ENCODE measurements around the gene FUS.
"Not testable (repeated sequence)": the region's sequence is repeated elsewhere in the genome, so short reads cannot be mapped to it uniquely, and the experiment has no call there.

The FUS gene

DNA sequence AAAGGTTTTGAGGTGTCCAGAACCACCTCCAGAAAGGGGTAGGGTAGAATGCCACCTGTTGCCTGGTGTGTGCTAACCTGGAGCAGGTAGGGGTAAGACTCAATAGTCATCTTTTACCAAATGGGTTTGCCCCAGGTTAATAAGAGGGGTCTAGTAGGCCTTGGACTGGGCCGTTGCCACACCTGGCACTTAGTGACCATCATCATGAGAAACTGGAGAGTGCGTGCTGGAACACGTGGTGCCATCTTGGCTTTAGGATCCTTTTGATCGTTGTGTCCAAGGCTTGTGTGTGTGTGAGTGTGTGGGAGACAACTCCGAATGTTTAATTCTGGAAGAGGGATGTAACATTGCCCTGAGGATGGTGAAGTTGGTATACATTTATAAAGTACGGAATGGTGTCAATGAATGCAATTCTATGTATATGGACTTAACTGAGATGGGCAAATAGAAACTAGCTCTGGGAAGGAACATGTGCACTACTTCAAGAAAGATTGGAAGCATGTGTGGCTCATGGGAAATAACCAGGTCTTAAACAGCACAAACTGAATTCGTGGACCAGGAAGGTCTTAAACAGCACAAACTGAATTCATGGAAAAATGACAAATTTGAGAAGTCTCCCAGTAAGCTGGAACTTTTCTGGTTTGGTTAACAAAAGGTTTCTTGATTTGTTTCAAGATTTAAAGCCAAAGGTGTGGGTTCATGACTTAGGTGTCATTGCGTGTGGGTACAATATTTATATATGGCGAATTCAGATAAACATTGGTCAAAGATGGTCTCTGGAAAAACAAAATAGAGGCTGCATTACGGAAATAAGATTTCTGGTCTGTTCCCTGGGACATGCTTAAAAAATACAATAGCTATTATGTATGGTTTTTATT is 7.2 kb downstream of the FUS start:
- DNase-seq (ENCODE audit: low read depth in 2 of 2) = no peak

- no peak for DNase-seq (ENCODE audit: low read depth in 2 of 2)
Observed at GRCh38 chr16:31187808-31188189, 7.9 kb downstream of the FUS start.

- no peak for DNase-seq (ENCODE audit: low read depth in 2 of 2)
Observed at GRCh38 chr16:31188450-31189411, 8.8 kb downstream of the FUS start.

DNA sequence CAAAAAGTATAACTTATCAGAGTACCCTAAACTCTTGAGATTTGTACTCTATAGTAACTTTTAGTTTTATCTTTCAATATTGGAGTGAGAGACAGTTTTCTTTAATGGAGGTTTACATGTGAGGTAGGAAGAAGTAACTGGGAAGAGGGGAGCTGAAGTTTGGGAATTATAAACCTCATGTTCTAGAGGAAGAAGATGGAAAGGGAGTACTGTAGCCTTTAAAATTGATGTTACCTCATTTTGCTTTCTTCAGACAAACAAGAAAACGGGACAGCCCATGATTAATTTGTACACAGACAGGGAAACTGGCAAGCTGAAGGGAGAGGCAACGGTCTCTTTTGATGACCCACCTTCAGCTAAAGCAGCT is 9.5 kb downstream of the FUS start:
- DNase-seq (ENCODE audit: low read depth in 2 of 2) = no peak

- DNase-seq (ENCODE audit: low read depth in 2 of 2) = no peak
Observed at GRCh38 chr16:31190061-31190460, 10.1 kb downstream of the FUS start.

- DNase-seq (ENCODE audit: low read depth in 2 of 2) = no peak
Observed at GRCh38 chr16:31190818-31191444, 11.0 kb downstream of the FUS start.

GRCh38 chr16:31191697-31192428 is 11.9 kb downstream of the FUS start:
- no peak for DNase-seq (ENCODE audit: low read depth in 2 of 2)

DNA sequence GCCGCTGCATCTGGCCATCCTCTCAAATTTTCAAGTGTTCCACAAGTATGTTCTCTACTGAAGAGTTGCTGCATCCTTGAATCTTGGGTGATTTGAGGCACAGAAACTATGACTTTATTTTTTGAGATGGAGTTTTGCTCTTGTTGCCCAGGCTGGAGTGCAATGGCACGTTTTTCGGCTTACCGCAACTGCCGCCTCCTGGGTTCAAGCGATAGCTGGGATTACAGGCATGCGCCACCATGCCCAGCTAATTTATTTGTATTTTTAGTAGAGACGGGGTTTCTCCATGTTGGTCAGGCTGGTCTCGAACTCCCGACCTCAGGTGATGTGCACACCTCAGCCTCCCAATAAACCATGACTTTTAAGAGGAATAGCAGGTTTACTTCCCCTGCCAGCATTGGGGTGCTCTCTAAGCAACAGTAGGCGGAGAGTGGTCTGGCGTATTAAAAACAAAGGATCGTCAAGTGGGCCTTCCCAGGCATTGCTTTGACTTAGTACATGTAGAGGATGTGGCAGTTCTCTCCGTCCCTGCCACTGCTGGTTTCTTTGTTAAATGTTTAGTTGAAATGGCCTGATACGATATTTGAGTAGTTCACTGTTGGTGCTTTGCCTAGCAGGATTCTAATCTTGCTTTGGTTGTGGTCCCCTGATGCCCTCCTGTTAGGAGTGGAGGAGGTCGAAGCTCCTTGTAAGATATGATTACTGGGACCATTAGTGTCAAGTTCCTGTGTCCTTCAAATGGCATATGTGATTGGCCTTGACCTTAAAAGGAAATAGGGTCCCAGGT is 13.1 kb downstream of the FUS start:
- no peak for DNase-seq (ENCODE audit: low read depth in 2 of 2)

DNA sequence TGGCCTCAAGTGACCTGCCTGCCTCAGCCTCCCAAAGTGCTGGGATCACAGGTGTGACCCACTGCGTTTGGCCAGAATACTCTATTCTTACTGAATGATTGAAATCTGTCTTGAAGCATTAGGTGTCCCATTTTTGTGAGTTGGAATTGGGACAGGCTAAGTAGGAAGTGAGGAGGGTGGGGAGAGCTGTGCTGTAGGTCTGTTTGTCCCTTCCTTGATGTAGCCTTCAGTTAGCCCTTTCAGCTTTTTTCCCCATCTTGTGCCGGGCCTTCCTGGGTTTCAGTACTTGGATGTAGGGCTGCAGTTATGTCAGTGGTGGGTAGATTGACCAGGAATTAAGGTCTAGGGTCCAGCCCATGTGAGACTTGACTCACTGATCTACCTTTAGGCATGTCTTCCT is 13.9 kb downstream of the FUS start:
- DNase-seq (ENCODE audit: low read depth in 2 of 2) = no peak

GRCh38 chr16:31194898-31195297 is 15.0 kb downstream of the FUS start:
- DNase-seq (ENCODE audit: low read depth in 2 of 2) = no peak

DNA sequence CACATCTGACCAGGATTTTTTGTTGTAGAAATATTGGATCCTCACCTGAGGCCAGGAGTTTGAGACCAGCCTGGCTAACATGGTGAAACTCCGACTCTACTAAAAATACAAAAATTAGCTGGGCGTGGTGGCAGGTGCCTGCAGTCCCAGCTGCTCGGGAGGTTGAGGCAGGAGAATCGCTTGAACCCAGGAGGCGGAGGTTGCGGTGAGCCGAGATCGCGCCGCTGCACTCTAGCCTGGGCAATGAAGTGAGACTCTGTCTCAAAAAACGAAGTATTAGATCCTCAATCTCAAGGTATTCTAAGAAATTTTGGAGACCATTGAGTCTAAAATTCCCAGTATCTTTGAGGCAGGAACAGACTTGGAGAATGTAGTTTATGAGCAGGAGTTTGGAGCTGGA is 15.9 kb downstream of the FUS start:
- not testable (repeated sequence) for DNase-seq (ENCODE audit: low read depth in 2 of 2)

DNA sequence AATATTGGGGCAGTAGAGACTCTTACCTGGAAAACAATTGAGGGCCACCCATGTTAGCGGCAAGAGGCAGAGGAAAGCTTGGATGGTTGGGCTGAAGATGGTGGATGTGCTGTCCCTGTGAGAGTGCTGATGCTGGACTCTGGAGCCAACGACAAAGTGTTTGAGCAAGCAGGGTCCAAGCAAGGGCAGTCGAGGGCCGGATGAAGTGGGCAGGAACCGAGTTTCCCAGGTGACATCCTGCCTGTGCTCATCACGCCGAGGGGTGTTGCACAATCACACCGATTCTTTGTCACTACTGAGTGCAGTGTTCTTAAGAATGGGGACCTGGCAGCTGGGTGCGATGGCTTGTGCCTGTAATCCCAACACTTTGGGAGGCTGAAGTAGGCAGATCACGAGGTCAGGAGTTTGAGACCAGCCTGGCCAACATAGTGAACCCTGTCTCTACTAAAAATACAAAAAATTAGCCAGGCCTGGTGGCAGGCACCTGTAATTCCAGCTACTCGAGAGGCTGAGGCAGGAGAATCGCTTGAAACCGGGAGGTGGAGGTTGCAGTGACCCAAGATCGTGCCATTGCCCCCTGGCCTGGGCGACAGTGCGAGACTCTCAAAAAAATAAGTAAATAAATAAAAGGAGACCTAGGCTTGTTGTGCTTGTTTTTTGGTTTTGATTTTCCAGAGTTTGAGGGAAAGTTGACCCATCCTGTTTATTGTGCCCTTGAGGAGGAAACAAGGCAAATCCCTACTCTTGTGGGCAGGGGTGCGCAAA is 16.6 kb downstream of the FUS start:
- DNase-seq (ENCODE audit: low read depth in 2 of 2) = no peak

DNA sequence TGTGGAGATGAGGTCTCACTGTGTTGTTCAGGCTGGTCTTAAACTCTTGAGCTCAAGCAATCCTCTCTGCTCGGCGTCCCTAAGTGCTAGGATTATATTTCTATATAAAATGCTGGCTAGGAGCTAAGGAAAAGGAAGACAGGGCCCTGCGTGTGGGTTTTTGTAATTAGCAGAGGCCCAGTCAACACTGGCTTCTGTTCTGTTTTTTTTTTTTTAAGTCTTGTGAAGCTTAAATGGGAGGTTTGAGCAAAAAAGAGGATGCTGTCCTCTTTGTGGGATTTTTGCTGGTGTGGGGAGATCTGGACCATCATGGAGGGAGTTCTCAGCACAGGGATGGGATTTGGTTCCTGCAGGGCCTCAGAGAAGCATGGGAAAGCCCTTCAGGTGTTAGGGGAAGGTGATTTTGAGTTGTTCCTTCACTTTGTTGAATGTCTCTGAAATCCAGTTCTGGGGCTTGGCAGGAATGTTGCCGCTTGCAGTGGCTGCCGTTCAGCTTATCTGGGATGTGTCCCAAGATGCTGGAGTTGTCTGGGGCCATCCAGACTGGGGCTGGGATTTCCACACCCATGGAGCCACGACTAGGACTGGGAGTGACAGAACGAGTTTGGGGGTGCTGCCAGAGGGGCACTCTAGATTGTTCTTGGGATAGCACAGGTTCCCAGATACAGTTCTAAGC is 18.4 kb downstream of the FUS start:
- no peak for DNase-seq (ENCODE audit: low read depth in 2 of 2)

DNA sequence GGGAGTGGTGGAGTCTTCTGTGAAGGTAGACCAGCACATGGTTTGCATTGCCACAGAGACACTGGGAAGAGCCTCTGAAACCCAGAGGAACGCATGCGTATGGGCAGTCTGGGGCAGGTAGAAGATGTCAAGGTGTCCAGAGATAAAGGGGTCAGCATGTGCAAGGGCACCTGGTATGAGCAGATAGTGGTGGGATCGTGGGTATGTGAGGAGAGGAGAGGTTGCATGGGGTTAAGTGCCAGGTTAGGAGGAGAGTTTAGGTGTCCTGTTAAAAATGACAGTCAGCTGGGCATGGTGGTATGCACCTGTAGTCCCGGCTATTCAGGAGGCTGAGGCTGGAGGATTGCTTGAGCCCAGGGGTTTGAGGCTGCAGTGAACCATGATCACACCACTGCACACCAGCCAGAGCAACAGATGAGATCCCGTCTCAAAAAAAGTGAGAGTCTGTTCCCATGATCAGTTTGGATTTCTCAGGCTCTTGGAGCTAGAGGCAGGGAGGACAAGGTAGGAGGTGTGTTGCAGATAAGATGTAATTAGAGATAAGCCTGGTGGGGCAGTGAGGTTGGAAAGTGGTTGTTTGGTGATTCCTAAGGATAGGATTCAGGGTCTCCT is 19.6 kb downstream of the FUS start:
- DNase-seq (ENCODE audit: low read depth in 2 of 2) = no peak

DNA sequence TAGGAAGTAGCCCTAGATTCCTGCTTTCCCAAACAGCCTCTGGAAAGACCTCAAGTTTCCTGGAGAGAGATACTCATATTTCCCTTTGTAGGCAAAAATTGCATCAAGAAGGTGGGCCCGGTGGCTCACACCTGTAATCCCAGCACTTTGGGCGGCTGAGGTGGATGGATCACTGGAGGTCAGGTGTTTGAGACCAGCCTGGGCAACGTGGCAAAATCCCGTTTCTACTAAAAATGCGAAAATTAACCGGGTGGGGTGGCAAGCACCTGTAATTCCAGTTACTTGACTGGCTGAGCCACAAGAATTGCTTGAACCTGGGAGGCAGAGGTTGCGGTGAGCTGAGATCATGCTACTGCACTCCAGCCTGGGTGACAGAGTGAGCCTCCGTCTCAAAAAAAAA is 20.2 kb downstream of the FUS start:
- not testable (repeated sequence) for DNase-seq (ENCODE audit: low read depth in 2 of 2)

DNA sequence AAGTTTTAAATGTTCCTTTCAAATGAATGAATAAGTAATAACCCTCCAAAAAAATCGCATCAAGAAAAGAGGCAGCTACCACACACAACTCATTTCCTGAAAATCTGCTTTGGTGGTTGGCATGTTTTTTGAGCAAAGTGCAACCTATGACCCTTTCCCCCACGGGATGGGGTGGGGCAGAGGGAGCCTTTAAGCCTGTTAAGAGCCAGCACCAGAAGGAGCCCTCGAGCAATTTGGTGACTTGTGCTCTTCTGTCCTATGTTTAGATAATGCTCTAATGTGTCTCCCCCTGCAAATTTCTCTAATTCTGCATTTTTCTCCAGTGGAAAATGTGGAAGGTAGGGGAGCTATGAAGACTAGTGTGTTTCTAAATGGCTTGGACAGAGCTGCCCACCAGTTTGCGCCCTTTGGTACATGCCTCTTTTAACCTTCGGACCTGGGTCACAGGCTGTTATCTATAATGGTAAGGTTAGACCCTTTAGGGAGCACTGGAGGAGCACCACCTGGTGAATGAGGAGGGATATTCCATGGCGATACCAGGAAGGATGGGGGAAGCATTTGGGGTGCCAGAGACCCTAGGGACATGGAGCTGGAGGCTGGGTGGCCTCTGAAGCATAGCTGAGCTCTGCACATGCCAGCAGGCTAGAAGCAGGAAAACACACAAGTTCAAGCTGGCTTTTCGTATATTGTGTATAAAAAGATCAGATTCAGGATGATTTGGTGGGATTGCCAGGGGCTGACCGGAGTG is 21.1 kb downstream of the FUS start:
- DNase-seq (ENCODE audit: low read depth in 2 of 2) = no peak

DNA sequence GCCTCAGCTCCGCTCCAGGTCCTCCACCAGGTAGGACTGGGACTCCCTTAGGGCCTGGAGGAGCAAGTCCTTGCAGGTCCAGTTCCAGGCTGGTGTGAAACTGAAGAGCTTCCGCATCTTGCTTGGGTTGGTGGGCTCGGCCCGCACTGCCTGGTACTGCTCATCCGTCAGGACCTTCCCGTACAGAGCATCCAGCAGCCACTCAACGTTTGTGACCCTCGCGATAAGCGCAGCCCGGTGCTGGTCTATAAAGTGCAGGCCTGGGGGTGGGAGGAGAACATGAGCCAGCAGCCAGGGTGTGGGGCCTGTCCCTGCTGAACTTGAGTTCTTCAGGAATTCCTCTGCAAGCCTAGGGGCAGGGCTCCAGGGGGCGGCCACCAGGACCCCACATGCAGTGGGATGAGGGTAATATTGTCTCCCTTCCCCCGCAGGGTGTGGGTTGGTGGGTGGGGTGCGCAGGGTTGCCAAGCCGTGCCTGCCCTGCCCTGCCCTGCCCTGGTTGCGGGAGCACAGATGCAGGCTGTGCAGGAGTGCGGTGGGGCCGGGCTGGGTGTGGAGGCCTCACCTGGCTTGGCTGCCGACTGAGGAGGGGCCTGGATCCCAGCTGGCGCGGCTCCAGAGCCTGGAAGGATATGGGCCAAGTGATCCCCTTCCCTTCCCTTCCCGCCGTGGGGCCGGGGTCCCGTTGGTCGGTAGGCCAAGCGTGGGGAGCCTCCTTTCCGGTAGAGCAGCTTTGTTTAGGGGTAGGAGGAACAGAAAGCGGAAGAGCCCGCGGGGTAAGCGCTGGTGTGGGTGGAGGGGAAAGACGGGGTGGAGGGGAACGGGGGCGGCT is 21.9 kb downstream of the FUS start:
- DNase-seq (ENCODE audit: low read depth in 2 of 2) = no peak
